NCI-H1092 treated with DMSO at 0.1 percent for 48 hours (cell line): ENCODE measurements around the gene THOC3.
"Not testable (repeated sequence)": the region's sequence is repeated elsewhere in the genome, so short reads cannot be mapped to it uniquely, and the experiment has no call there.

ENCODE experiments used
- DNase-seq: peaks from one replicate; lab custom pipeline; 2025; lab: John Stamatoyannopoulos, UW

The THOC3 gene

DNA sequence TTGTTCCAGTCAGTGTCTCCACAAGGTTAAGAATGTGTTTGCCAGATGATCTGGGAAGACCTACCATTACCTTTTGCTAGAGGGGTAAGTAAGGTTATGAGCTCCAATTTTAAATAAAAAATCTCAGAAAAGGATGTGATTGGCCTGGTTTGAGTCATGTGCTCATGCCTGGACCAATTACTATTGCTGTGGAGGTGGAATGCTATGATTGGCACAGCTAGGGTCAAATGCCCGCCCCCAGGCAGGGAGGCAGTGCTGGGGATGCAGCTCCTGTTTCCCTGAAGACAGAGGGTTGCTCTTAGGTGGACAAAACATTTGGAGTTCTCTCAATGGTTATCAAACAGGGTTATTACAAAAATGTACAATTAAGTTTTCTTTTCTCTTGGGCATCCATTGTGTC lies 29.6 kb downstream of the THOC3 start:
- not testable (repeated sequence) for DNase-seq

GRCh38 chr5:175928752-175929151 lies 39.4 kb downstream of the THOC3 start:
- DNase-seq: not testable (repeated sequence)

DNA sequence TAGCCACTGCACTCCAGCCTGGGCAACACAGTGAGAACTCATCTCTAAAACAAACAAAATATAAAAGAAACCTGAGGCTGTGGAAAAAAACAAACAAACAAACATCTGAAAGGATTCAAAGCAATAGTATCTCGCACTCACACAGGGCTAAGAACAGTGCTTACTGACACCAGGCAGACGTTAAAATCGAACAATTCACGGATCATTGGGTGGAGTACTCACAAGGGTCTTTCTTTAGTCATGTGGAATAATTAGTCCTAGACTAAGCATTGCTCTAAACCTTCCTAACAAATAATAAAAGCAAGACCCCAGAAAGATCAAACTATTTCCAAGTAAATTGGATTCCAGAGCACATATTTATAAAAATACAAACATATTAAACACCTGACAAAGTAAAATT lies 43.0 kb downstream of the THOC3 start:
- not testable (repeated sequence) for DNase-seq

DNA sequence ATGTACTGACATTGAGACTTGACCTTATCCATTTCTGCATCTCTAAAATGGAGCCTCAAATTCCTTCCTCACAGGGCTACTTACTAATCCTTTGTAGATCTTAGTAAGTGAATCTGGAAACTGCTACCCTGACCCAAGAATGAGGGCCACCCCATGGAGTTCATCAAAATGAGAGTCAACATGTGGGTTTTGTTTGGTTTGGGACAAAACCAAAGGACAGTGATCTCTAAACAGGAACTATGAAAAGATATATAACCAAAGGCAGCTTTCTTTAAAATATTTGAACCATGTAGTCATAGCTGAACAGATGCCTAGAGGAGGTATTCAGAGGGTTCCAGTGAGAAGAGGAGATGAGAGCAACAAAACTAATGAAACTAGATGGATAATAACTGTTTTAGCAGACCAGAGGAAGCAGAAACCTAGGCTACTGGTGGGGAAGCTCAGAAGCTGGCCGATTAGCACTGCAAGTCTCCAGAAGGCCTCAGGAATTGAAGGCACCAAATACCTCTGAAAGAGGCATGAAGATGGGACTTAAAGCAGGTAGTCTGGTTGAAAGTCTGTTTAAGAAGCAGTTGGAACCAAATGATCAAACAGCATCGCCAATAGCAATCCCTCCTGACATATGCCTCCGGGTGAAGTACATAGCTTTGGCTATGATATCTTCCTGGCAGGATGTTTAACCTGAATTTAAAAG lies 45.8 kb downstream of the THOC3 start:
- no peak for DNase-seq

GRCh38 chr5:175921061-175921730 lies 46.9 kb downstream of the THOC3 start:
- DNase-seq: no peak

- no peak for DNase-seq
Observed at GRCh38 chr5:175920231-175920811, 47.8 kb downstream of the THOC3 start.

DNA sequence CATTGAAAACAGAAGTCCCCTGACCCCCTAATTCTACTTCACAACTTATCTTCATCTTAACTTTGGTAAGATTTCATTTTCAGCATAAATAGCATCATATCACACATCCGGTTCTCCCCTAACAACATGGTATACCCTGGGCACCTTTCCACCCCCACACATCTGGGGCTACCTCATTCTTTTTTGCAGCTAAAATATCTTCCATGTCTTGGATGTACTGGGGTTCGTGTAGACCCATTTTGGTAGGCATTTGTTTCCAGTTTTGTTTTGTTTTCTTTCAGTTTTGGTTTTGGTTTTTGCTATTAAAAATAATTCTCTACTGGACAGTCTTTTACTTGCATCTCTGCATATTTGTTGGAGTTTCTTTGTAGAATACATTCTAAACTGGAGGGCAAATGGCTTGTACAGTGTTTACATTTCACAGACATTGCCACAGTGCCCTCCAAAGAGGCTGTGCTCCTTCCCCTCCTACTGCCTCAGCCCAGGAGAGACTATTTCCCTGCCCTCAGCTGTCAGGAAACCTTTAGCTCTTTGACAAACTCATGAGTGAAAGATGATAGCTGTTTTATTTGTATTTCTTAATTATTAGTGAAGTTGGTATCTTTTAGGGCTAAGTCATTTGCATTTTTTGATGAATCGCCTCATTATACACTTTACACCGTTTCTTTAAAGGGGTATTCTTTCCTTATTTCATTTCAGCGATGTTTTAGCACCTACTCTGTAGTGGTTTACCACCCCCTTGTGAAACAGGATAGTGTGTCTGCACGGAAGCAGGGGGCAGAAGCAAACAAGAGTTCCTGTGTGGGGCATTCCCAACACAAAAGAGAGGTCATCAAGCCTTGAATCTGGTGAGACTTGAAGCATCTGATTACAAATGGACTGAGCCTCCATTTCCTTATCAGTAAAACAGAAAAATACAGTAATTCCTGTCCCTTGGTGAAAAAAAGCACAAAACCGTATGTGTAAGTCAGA lies 52.8 kb downstream of the THOC3 start:
- not testable (repeated sequence) for DNase-seq

- DNase-seq: not testable (repeated sequence)
Observed at GRCh38 chr5:175913835-175914672, 54.1 kb downstream of the THOC3 start.

GRCh38 chr5:175910072-175910471 lies 58.0 kb downstream of the THOC3 start:
- DNase-seq: not testable (repeated sequence)
